OCI-LY1 (cell line): ENCODE measurements around the gene KCTD13.

Source experiments
- H2AFZ ChIP-seq: fragments of 200-600 bp; sonication (generic), shearing (Covaris generic); 2 replicates; pipeline ENCODE4 v1.6.0; 2014; ENCODE audit warnings: antibody characterized with exemption, mild to moderate bottlenecking, low read length
- H3F3A ChIP-seq: fragments of 200-600 bp; sonication (generic), shearing (Covaris generic); 2 replicates; pipeline ENCODE4 v1.6.0; 2014; ENCODE audit warnings: mild to moderate bottlenecking, antibody characterized with exemption, low read length, moderate library complexity; ENCODE audit not compliant: insufficient read depth
- H3K27ac ChIP-seq: fragments of 200-600 bp; sonication (generic); 2 replicates; pipeline ENCODE4 v1.5.1; 2014; ENCODE audit warnings: low read length, mixed run types, mild to moderate bottlenecking, low read depth; ENCODE audit not compliant: poor library complexity, severe bottlenecking
- H3K27me3 ChIP-seq: fragments of 200-600 bp; sonication (generic); 2 replicates; pipeline ENCODE4 v1.6.0; 2014; ENCODE audit warnings: antibody characterized with exemption, mild to moderate bottlenecking, low read length, moderate library complexity; ENCODE audit not compliant: insufficient read depth
- H3K36me3 ChIP-seq: fragments of 200-600 bp; sonication (generic); 2 replicates; pipeline ENCODE4 v1.6.1; 2014; ENCODE audit warnings: mild to moderate bottlenecking, antibody characterized with exemption, low read length, moderate library complexity, mixed read lengths; ENCODE audit not compliant: insufficient read depth
- H3K4me1 ChIP-seq: fragments of 200-600 bp; sonication (generic); 2 replicates; pipeline ENCODE4 v1.5.1; 2014; ENCODE audit warnings: mild to moderate bottlenecking, low read length, moderate library complexity; ENCODE audit not compliant: insufficient read depth, severe bottlenecking
- H3K4me2 ChIP-seq: fragments of 200-600 bp; sonication (generic), shearing (Covaris generic); 2 replicates; pipeline ENCODE4 v1.6.1; 2014; ENCODE audit warnings: low read length
- H3K4me3 ChIP-seq: fragments of 200-600 bp; sonication (generic); 2 replicates; pipeline ENCODE4 v1.5.1; 2014; ENCODE audit warnings: low read length, low read depth, mild to moderate bottlenecking, mixed read lengths; ENCODE audit not compliant: poor library complexity, severe bottlenecking
- H3K79me2 ChIP-seq: fragments of 200-600 bp; shearing (Covaris generic); 2 replicates; pipeline ENCODE4 v1.6.1; 2016; ENCODE audit warnings: mixed run types, low read length, mixed read lengths; ENCODE audit not compliant: insufficient read depth
- H3K9ac ChIP-seq: fragments of 200-600 bp; sonication (generic), shearing (Covaris generic); 2 replicates; pipeline ENCODE4 v1.6.1; 2014; ENCODE audit warnings: mild to moderate bottlenecking, low read length, mixed read lengths
- H3K9me2 ChIP-seq: fragments of 200-600 bp; sonication (generic), shearing (Covaris generic); 2 replicates; pipeline ENCODE4 v1.6.1; 2014; ENCODE audit warnings: low read depth, mild to moderate bottlenecking, low read length, mixed read lengths
- H3K9me3 ChIP-seq: fragments of 200-600 bp; shearing (Covaris generic); 2 replicates; pipeline ENCODE4 v1.6.1; 2014; ENCODE audit warnings: low read length, mixed read lengths
- H4K20me1 ChIP-seq: fragments of 200-600 bp; sonication (generic), shearing (Covaris generic); 2 replicates; pipeline ENCODE4 v1.6.0; 2016; ENCODE audit warnings: mild to moderate bottlenecking, low read length; ENCODE audit not compliant: insufficient read depth
- EZH2 ChIP-seq: fragments of 200-600 bp; sonication (generic), shearing (Covaris generic); IDR thresholded peaks from 2 replicates; pipeline ENCODE4 v1.8.0; 2017; ENCODE audit warnings: borderline replicate concordance, mixed run types, mild to moderate bottlenecking, antibody characterized with exemption, low read length, moderate library complexity, mixed read lengths
- TF ChIP-seq, protein P1 (sequence below): fragments of 200-600 bp; sonication (generic), shearing (Covaris generic); IDR thresholded peaks from 2 replicates; pipeline ENCODE4 v1.5.1; 2017; ENCODE audit warnings: mild to moderate bottlenecking, antibody characterized with exemption, low read length, moderate library complexity, mixed read lengths

KCTD13 gene

GRCh38 chr16:29905668-29906067 is 20.4 kb downstream of the KCTD13 start:
- H3K36me3 ChIP-seq = no peaks in the 10 kb centered on the region

DNA sequence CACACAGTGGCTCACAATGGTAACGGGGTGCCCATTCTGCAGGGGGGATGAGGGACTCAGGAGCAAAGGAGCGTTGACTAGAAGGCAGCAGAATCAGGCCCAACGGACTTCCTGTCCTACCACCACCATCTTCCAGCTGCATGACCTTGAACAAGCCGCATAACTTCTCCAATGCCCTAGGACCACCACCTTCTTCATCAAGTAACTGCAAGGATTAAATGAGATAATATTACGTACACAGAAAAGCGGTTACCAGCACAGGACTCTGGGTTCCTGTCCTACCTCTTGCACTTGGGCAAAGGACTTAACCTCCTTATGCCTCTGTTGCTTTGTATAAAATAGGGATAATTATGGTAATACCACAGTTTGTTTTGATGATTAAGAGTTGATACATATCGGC is 21.1 kb downstream of the KCTD13 start:
- Histone ChIP-seq H3K9ac (no peak overlapping the region), H3K4me3 (no peak overlapping the region), H3K79me2 (no peaks in the 10 kb centered on the region), H3K4me2 (no peak overlapping the region), H3K4me1 (peaks cover 5% of the 10 kb centered on the region), H3F3A (no peaks in the 10 kb centered on the region), H3K36me3 (no peaks in the 10 kb centered on the region), H3K9me2 (no peaks in the 10 kb centered on the region), H3K9me3 (no peaks in the 10 kb centered on the region), H3K27me3 (no peaks in the 10 kb centered on the region), H2AFZ (no peak overlapping the region), H3K27ac (no peak overlapping the region), H4K20me1 (no peaks in the 10 kb centered on the region)
- TF ChIP-seq, protein P1, sequence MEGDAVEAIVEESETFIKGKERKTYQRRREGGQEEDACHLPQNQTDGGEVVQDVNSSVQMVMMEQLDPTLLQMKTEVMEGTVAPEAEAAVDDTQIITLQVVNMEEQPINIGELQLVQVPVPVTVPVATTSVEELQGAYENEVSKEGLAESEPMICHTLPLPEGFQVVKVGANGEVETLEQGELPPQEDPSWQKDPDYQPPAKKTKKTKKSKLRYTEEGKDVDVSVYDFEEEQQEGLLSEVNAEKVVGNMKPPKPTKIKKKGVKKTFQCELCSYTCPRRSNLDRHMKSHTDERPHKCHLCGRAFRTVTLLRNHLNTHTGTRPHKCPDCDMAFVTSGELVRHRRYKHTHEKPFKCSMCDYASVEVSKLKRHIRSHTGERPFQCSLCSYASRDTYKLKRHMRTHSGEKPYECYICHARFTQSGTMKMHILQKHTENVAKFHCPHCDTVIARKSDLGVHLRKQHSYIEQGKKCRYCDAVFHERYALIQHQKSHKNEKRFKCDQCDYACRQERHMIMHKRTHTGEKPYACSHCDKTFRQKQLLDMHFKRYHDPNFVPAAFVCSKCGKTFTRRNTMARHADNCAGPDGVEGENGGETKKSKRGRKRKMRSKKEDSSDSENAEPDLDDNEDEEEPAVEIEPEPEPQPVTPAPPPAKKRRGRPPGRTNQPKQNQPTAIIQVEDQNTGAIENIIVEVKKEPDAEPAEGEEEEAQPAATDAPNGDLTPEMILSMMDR = no peak
- TF ChIP-seq EZH2 = no peak

More at GRCh38 chr16:29905668-29906067, 20.4 kb downstream of the KCTD13 start:
- Histone ChIP-seq H2AFZ (no peak overlapping the region), H3K4me3 (no peak overlapping the region), H4K20me1 (no peaks in the 10 kb centered on the region), H3K27me3 (no peaks in the 10 kb centered on the region), H3K4me1 (peaks cover 1% of the 10 kb centered on the region), H3K9ac (no peak overlapping the region), H3K9me2 (no peaks in the 10 kb centered on the region), H3K4me2 (no peak overlapping the region), H3F3A (no peaks in the 10 kb centered on the region), H3K27ac (no peak overlapping the region), H3K9me3 (no peaks in the 10 kb centered on the region), H3K79me2 (no peaks in the 10 kb centered on the region)
- TF ChIP-seq, protein P1 = no peak
- no peak for TF ChIP-seq EZH2

DNA sequence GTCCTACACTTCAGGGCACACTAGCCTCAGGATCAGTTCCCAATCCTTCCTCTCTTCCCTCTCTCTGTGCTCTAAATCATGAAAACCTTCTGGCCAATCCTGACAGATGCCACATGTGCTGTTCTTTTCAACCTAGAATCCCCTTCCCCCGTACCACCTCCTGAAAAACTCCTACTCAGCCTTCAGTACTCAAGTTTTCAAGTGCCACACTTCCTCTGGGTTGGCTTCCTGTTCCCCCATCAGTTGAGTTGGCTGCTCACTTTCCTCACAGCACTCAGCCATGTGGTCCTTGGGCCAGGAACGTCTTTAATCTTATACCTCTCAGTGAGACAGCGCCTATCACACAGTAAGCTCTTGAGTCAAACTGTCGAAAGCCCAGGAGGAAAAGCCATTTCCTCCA is 22.4 kb downstream of the KCTD13 start:
- Histone ChIP-seq H3K9me2 (no peaks in the 10 kb centered on the region), H3K4me2 (no peak overlapping the region), H3K9me3 (no peaks in the 10 kb centered on the region), H4K20me1 (no peaks in the 10 kb centered on the region), H3K36me3 (no peaks in the 10 kb centered on the region), H3K27ac (no peak overlapping the region), H2AFZ (no peak overlapping the region), H3F3A (no peaks in the 10 kb centered on the region), H3K79me2 (no peaks in the 10 kb centered on the region), H3K9ac (no peak overlapping the region), H3K4me1 (peaks cover 5% of the 10 kb centered on the region), H3K27me3 (no peaks in the 10 kb centered on the region), H3K4me3 (no peak overlapping the region)
- TF ChIP-seq, protein P1 = no peak
- TF ChIP-seq EZH2 = no peak
